ENCODE results near the gene GATA6.

DNA sequence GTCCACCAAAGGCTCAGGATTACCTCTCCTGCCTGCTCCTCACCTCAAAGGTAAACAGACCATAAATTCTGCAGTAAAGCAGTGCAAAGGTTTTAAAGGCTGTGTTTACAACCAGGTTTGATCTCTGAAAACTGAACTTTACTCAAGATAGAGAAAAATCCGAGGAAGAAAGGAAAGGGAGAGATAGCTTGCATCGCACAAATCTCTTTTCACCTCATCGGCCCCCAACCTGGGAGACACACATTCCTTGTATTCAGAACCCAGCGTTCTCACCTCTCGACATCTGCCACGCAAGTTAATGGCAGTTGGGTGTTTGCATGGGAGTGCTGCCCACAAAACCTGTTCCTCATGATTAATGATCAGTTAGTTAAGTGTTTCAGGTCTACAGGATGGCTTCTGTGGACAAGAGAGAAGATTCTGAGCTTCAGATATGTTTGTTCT lies 72.6 kb downstream of the GATA6 start:
- TF ChIP-seq, protein P1, sequence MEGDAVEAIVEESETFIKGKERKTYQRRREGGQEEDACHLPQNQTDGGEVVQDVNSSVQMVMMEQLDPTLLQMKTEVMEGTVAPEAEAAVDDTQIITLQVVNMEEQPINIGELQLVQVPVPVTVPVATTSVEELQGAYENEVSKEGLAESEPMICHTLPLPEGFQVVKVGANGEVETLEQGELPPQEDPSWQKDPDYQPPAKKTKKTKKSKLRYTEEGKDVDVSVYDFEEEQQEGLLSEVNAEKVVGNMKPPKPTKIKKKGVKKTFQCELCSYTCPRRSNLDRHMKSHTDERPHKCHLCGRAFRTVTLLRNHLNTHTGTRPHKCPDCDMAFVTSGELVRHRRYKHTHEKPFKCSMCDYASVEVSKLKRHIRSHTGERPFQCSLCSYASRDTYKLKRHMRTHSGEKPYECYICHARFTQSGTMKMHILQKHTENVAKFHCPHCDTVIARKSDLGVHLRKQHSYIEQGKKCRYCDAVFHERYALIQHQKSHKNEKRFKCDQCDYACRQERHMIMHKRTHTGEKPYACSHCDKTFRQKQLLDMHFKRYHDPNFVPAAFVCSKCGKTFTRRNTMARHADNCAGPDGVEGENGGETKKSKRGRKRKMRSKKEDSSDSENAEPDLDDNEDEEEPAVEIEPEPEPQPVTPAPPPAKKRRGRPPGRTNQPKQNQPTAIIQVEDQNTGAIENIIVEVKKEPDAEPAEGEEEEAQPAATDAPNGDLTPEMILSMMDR (IDR thresholded peaks at IDR 0.05; ENCODE audit: low read depth, low read length) = no peak
- no peak for TF ChIP-seq POLR2A (IDR thresholded peaks at IDR 0.05; ENCODE audit: extremely low read depth, insufficient read length)
- TF ChIP-seq, protein P2, sequence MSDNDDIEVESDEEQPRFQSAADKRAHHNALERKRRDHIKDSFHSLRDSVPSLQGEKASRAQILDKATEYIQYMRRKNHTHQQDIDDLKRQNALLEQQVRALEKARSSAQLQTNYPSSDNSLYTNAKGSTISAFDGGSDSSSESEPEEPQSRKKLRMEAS (IDR thresholded peaks at IDR 0.05; ENCODE audit: low read depth, low read length) = no peak
